ENCODE results near the gene GATA1. TPM values are rescaled to one million over a fixed set of nuclear protein-coding genes. Genes with fewer than 3 reads are reported as not detected.

The GATA1 gene
- total RNA-seq, 1 donor from 2014 or later = 0.87 TPM

GRCh38 chrX:48776818-48777439 is 9.5 kb upstream of the GATA1 start:
- Histone ChIP-seq H3K4me3 (no peak overlapping the region), H3K9me3 (no peaks in the 10 kb centered on the region), H3K36me3 (no peaks in the 10 kb centered on the region), H3K4me1 (no peaks in the 10 kb centered on the region), H3K27ac (no peak overlapping the region), H3K27me3 (no peaks in the 10 kb centered on the region)
- intact Hi-C loops (cut with DNase I) = no loop called here
- no peak for TF ChIP-seq CTCF (IDR thresholded peaks at IDR 0.05)
- ATAC-seq = no peak
- no peak for DNase-seq

- Histone ChIP-seq H3K27me3 (no peaks in the 10 kb centered on the region), H3K27ac (no peak overlapping the region), H3K4me1 (no peaks in the 10 kb centered on the region), H3K4me3 (no peak overlapping the region), H3K9me3 (no peaks in the 10 kb centered on the region), H3K36me3 (no peaks in the 10 kb centered on the region)
- intact Hi-C loops (cut with DNase I) = no loop called here
- no peak for ATAC-seq
- TF ChIP-seq CTCF (IDR thresholded peaks at IDR 0.05) = no peak
- no peak for DNase-seq
Measured at GRCh38 chrX:48779399-48779798, 7.0 kb upstream of the GATA1 start.

- no peaks in the 10 kb centered on the region for H3K4me1 ChIP-seq
- no peak overlapping the region for H3K27ac ChIP-seq
- ATAC-seq (no peak), DNase-seq (no peak)
- no peaks in the 10 kb centered on the region for H3K27me3 ChIP-seq
- intact Hi-C loops (cut with DNase I) = no loop called here
- H3K4me3 ChIP-seq = no peak overlapping the region
- H3K36me3 ChIP-seq = no peaks in the 10 kb centered on the region
- no peak for TF ChIP-seq CTCF (IDR thresholded peaks at IDR 0.05)
- H3K9me3 ChIP-seq = no peaks in the 10 kb centered on the region
Measured at GRCh38 chrX:48781705-48782104, 4.7 kb upstream of the GATA1 start.

- H3K4me3 ChIP-seq = no peak overlapping the region
- H3K9me3 ChIP-seq = no peaks in the 10 kb centered on the region
- ATAC-seq = no peak
- DNase-seq = no peak
- H3K4me1 ChIP-seq = no peaks in the 10 kb centered on the region
- H3K36me3 ChIP-seq = no peaks in the 10 kb centered on the region
- no peak for TF ChIP-seq CTCF (IDR thresholded peaks at IDR 0.05)
- H3K27me3 ChIP-seq = no peaks in the 10 kb centered on the region
- H3K27ac ChIP-seq = no peak overlapping the region
- intact Hi-C loops (cut with DNase I) = no loop called here
Measured at GRCh38 chrX:48782216-48782615, 4.2 kb upstream of the GATA1 start.

GRCh38 chrX:48782795-48783194 is 3.6 kb upstream of the GATA1 start:
- no peaks in the 10 kb centered on the region for H3K4me1 ChIP-seq
- no peak for TF ChIP-seq CTCF (IDR thresholded peaks at IDR 0.05)

GRCh38 chrX:48784726-48785125 is 1.7 kb upstream of the GATA1 start:
- H3K4me3 ChIP-seq = no peak overlapping the region
- H3K4me1 ChIP-seq = no peaks in the 10 kb centered on the region
- no peaks in the 10 kb centered on the region for H3K36me3 ChIP-seq
- DNase-seq (no peak), ATAC-seq (no peak)
- no peak overlapping the region for H3K27ac ChIP-seq
- intact Hi-C loops (cut with DNase I) = no loop called here
- no peaks in the 10 kb centered on the region for H3K27me3 ChIP-seq
- H3K9me3 ChIP-seq = no peaks in the 10 kb centered on the region
- TF ChIP-seq CTCF (IDR thresholded peaks at IDR 0.05) = no peak

More at GRCh38 chrX:48782795-48783194, 3.6 kb upstream of the GATA1 start:
- intact Hi-C loops (cut with DNase I) = no loop called here
- Histone ChIP-seq H3K36me3 (no peaks in the 10 kb centered on the region), H3K27me3 (no peaks in the 10 kb centered on the region), H3K27ac (no peak overlapping the region), H3K4me3 (no peak overlapping the region), H3K9me3 (no peaks in the 10 kb centered on the region)
- DNase-seq = no peak
- no peak for ATAC-seq
